Neural progenitor cell (in vitro differentiated cells): ENCODE results near the gene MEI1. TPM values are rescaled to one million over a fixed set of nuclear protein-coding genes. Genes with fewer than 3 reads are reported as not detected.

ENCODE experiments used
- DNase-seq: peaks from one replicate; pipeline ENCODE4 v3.0.0-alpha.2; 2016; ENCODE audit warnings: low spot score
- H2AFZ ChIP-seq: fragments of 200-600 bp; sonication (generic); replicated peaks from 2 replicates; pipeline ENCODE4 v1.6.1; 2016; ENCODE audit warnings: antibody characterized with exemption
- H3F3A ChIP-seq: fragments of 200-600 bp; sonication (generic); 2 replicates; pipeline ENCODE4 v1.6.1; 2016; ENCODE audit warnings: antibody characterized with exemption, low read depth
- H3K27ac ChIP-seq: fragments of 200-600 bp; sonication (generic); 2 replicates; pipeline ENCODE4 v1.5.1; 2016; ENCODE audit warnings: mild to moderate bottlenecking
- H3K27me3 ChIP-seq: fragments of 200-600 bp; sonication (generic); 2 replicates; pipeline ENCODE4 v1.6.1; 2016; ENCODE audit warnings: mild to moderate bottlenecking, moderate library complexity
- H3K36me3 ChIP-seq: fragments of 200-600 bp; sonication (generic); 2 replicates; pipeline ENCODE4 v1.5.1; 2016
- H3K4me1 ChIP-seq: fragments of 200-600 bp; sonication (generic); 2 replicates; pipeline ENCODE4 v1.6.1; 2016; ENCODE audit warnings: mixed run types
- H3K4me2 ChIP-seq: fragments of 200-600 bp; sonication (generic); 2 replicates; pipeline ENCODE4 v1.6.1; 2016
- H3K4me3 ChIP-seq: fragments of 200-600 bp; sonication (generic); 2 replicates; pipeline ENCODE4 v1.5.1; 2016
- H3K79me2 ChIP-seq: fragments of 200-600 bp; sonication (generic); 2 replicates; pipeline ENCODE4 v1.6.1; 2016; ENCODE audit warnings: low read depth
- H3K9ac ChIP-seq: fragments of 200-600 bp; sonication (generic); 2 replicates; pipeline ENCODE4 v1.6.1; 2016
- H3K9me3 ChIP-seq: fragments of 200-600 bp; sonication (generic); 2 replicates; pipeline ENCODE4 v1.5.1; 2016; ENCODE audit warnings: low read depth
- H4K20me1 ChIP-seq: fragments of 200-600 bp; sonication (generic); 2 replicates; pipeline ENCODE4 v1.6.1; 2016; ENCODE audit warnings: low read depth
- H3K27ac Mint-ChIP-seq: 3 replicates; pipeline ENCODE4 v1.8.0; 2021; ENCODE audit warnings: mixed read lengths
- H3K27me3 Mint-ChIP-seq: 2 replicates; pipeline ENCODE4 v1.8.0; 2022; ENCODE audit warnings: low read depth, mild to moderate bottlenecking, inconsistent platforms, moderate library complexity, mixed read lengths; ENCODE audit not compliant: insufficient read depth
- H3K36me3 Mint-ChIP-seq: 3 replicates; pipeline ENCODE4 v1.8.0; 2021; ENCODE audit warnings: mixed read lengths
- H3K4me1 Mint-ChIP-seq: 3 replicates; pipeline ENCODE4 v1.8.0; 2021; ENCODE audit warnings: mixed read lengths
- H3K4me3 Mint-ChIP-seq: 3 replicates; pipeline ENCODE4 v1.8.0; 2021; ENCODE audit warnings: mild to moderate bottlenecking, moderate library complexity, mixed read lengths
- H3K9me3 Mint-ChIP-seq: 3 replicates; pipeline ENCODE4 v1.8.0; 2020; ENCODE audit warnings: mixed read lengths
- CTCF ChIP-seq: fragments of 200-600 bp; sonication (generic); IDR thresholded peaks from 2 replicates; pipeline ENCODE4 v1.5.1; 2017; ENCODE audit warnings: antibody characterized with exemption, mild to moderate bottlenecking
- EZH2 ChIP-seq: fragments of 200-600 bp; sonication (generic); IDR thresholded peaks from 2 replicates; pipeline ENCODE4 v1.6.1; 2017; ENCODE audit warnings: antibody characterized with exemption, mild to moderate bottlenecking, moderate library complexity
- EZH2phosphoT487 ChIP-seq: fragments of 200-600 bp; sonication (generic); IDR thresholded peaks from 2 replicates; pipeline ENCODE4 v1.6.1; 2017; ENCODE audit warnings: antibody characterized with exemption
- total RNA-seq: library from RNA; depleted of rRNA; stranded (reverse); fragments of >200 nt; gene quantifications from 2 replicates; pipeline ENCODE4 v1.2.3, GENCODE V29; 2015; ENCODE audit warnings: low replicate concordance

MEI1 gene
- total RNA-seq, 1 donor from 2014 or later = not detected

- no peak overlapping the region for H3K27ac Mint-ChIP-seq
- Histone ChIP-seq H3K27ac (no peak overlapping the region), H3K27me3 (no peaks in the 10 kb centered on the region), H3K9ac (no peak overlapping the region), H3F3A (peaks cover 33% of the 10 kb centered on the region), H3K36me3 (no peaks in the 10 kb centered on the region), H2AFZ (no peak overlapping the region), H3K4me2 (no peak overlapping the region), H4K20me1 (peaks cover 97% of the 10 kb centered on the region), H3K4me3 (no peak overlapping the region), H3K79me2 (peaks cover 100% of the 10 kb centered on the region), H3K4me1 (peaks cover 34% of the 10 kb centered on the region), H3K9me3 (no peaks in the 10 kb centered on the region)
- TF ChIP-seq CTCF = no peak
- TF ChIP-seq EZH2 = no peak
- no peak for TF ChIP-seq EZH2phosphoT487
- DNase-seq = no peak
- no peaks in the 10 kb centered on the region for H3K9me3 Mint-ChIP-seq
- H3K4me1 Mint-ChIP-seq = peaks cover 48% of the 10 kb centered on the region
- peaks cover 2% of the 10 kb centered on the region for H3K27me3 Mint-ChIP-seq
- H3K36me3 Mint-ChIP-seq = peaks cover 45% of the 10 kb centered on the region
- H3K4me3 Mint-ChIP-seq = no peak overlapping the region
Measured at GRCh38 chr22:41842996-41843970, 144.0 kb downstream of the MEI1 start.

GRCh38 chr22:41844036-41844435, 144.7 kb downstream of the MEI1 start:
- Histone ChIP-seq H3K27ac (peak overlapping the region; percentile 84), H3K4me1 (peaks cover 34% of the 10 kb centered on the region), H4K20me1 (peaks cover 97% of the 10 kb centered on the region), H3K4me3 (no peak overlapping the region), H3F3A (peaks cover 33% of the 10 kb centered on the region), H3K36me3 (no peaks in the 10 kb centered on the region), H3K79me2 (peaks cover 100% of the 10 kb centered on the region), H3K9ac (no peak overlapping the region), H3K9me3 (no peaks in the 10 kb centered on the region), H3K4me2 (peak overlapping the region; percentile 0), H3K27me3 (no peaks in the 10 kb centered on the region), H2AFZ (no peak overlapping the region)
- Mint-ChIP-seq H3K27me3 (peaks cover 2% of the 10 kb centered on the region), H3K36me3 (peaks cover 42% of the 10 kb centered on the region), H3K9me3 (no peaks in the 10 kb centered on the region), H3K4me3 (no peak overlapping the region), H3K4me1 (peaks cover 46% of the 10 kb centered on the region), H3K27ac (peak overlapping the region; percentile 39)
- TF ChIP-seq EZH2 (no peak), EZH2phosphoT487 (no peak), CTCF (no peak)
- no peak for DNase-seq

DNA sequence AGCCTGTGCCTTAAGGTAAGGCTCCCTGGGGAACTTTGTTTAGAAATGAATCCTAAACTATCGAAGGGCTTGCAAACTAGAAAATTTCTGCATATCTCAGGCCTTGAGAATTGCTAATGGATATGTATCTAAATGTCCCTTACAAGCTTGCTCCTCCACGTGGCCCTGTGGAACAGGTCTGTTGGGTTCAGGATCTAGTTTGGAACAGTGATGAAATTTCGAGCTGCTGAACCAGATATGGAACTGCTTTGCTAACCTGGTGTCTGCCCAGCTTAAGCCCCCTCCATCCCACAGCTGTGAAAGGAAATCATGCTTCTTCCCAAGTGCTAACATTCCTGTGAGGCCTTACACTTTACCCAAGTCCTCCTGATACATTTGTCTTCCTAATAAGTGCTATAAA, 145.2 kb downstream of the MEI1 start:
- Mint-ChIP-seq H3K4me3 (no peak overlapping the region), H3K27me3 (peaks cover 2% of the 10 kb centered on the region), H3K27ac (no peak overlapping the region), H3K9me3 (no peaks in the 10 kb centered on the region), H3K36me3 (peaks cover 41% of the 10 kb centered on the region), H3K4me1 (peaks cover 42% of the 10 kb centered on the region)
- H3K9ac ChIP-seq = no peak overlapping the region
- peaks cover 97% of the 10 kb centered on the region for H4K20me1 ChIP-seq
- H3K4me1 ChIP-seq = peaks cover 34% of the 10 kb centered on the region
- H3K79me2 ChIP-seq = peaks cover 100% of the 10 kb centered on the region
- no peaks in the 10 kb centered on the region for H3K27me3 ChIP-seq
- no peak overlapping the region for H3K4me3 ChIP-seq
- TF ChIP-seq EZH2 (no peak), EZH2phosphoT487 (no peak), CTCF (no peak)
- no peak for DNase-seq
- H2AFZ ChIP-seq = no peak overlapping the region
- H3K9me3 ChIP-seq = no peaks in the 10 kb centered on the region
- H3K4me2 ChIP-seq = peak overlapping the region; percentile 0
- H3F3A ChIP-seq = peaks cover 33% of the 10 kb centered on the region
- H3K36me3 ChIP-seq = no peaks in the 10 kb centered on the region
- peak overlapping the region; percentile 84 for H3K27ac ChIP-seq
